Thoracic aorta (tissue), 2 donors: ENCODE measurements around the gene NCKAP5. TPM values are rescaled to one million over a fixed set of nuclear protein-coding genes. Genes with fewer than 3 reads are reported as not detected.

Experiments
- ATAC-seq: fragments of 150-250 bp; one replicate; pipeline ENCODE4 v1.8.0; 2017; ENCODE audit warnings: low read depth; ENCODE audit not compliant: insufficient number of reproducible peaks, low FRiP score
- DNase-seq: peaks from one replicate; pipeline ENCODE4 v3.0.0-alpha.2; 2020; ENCODE audit warnings: low spot score
- H3K27ac ChIP-seq, 2 donors: fragments of 200-600 bp; sonication (generic); 1 replicate in 1 of 2; 2 replicates in 1 of 2; pipeline ENCODE4 v1.5.1; 2016; ENCODE audit warnings: mild to moderate bottlenecking in 2 of 2, moderate library complexity in 2 of 2
- H3K27me3 ChIP-seq: fragments of 200-600 bp; sonication (generic); replicated peaks from 2 replicates; pipeline ENCODE4 v1.6.0; 2016; ENCODE audit warnings: mild to moderate bottlenecking; ENCODE audit not compliant: insufficient read depth
- H3K36me3 ChIP-seq: fragments of 200-600 bp; sonication (generic); one replicate; pipeline ENCODE4 v1.5.1; 2016
- H3K4me1 ChIP-seq, 2 donors: fragments of 200-600 bp; sonication (generic); 1 replicate in 1 of 2; 2 replicates in 1 of 2; pipeline versions ENCODE4 v1.5.1 to v1.6.0; 2016; ENCODE audit warnings: low read depth in 2 of 2, mild to moderate bottlenecking in 1 of 2; ENCODE audit not compliant: control insufficient read depth in 1 of 2
- H3K4me3 ChIP-seq: fragments of 200-600 bp; sonication (generic); 2 replicates; pipeline ENCODE4 v1.5.1; 2016; ENCODE audit warnings: mild to moderate bottlenecking
- H3K9me3 ChIP-seq: fragments of 200-600 bp; sonication (generic); 2 replicates; pipeline ENCODE4 v1.5.1; 2016
- total RNA-seq, 2 donors: library from RNA; depleted of rRNA; stranded (reverse); fragments of >200 nt; gene quantifications; one replicate each; pipeline versions ENCODE4 v1.1.0 to v1.2.3, GENCODE V29; 2016
- TF ChIP-seq, protein P1 (sequence below): fragments of 200-600 bp; sonication (generic); IDR thresholded peaks from one replicate; pipeline ENCODE4 v1.5.1; 2019; ENCODE audit warnings: antibody characterized with exemption

Gene NCKAP5
- total RNA-seq, 2 donors from 2014 or later = 1.2 to 1.9 TPM

- no peaks in the 10 kb centered on the region for H3K27me3 ChIP-seq
- no peak for DNase-seq
- no peaks in the 10 kb centered on the region for H3K36me3 ChIP-seq
- H3K27ac ChIP-seq = no peak overlapping the region
- no peak for ATAC-seq
- no peak overlapping the region for H3K4me3 ChIP-seq
- TF ChIP-seq, protein P1, sequence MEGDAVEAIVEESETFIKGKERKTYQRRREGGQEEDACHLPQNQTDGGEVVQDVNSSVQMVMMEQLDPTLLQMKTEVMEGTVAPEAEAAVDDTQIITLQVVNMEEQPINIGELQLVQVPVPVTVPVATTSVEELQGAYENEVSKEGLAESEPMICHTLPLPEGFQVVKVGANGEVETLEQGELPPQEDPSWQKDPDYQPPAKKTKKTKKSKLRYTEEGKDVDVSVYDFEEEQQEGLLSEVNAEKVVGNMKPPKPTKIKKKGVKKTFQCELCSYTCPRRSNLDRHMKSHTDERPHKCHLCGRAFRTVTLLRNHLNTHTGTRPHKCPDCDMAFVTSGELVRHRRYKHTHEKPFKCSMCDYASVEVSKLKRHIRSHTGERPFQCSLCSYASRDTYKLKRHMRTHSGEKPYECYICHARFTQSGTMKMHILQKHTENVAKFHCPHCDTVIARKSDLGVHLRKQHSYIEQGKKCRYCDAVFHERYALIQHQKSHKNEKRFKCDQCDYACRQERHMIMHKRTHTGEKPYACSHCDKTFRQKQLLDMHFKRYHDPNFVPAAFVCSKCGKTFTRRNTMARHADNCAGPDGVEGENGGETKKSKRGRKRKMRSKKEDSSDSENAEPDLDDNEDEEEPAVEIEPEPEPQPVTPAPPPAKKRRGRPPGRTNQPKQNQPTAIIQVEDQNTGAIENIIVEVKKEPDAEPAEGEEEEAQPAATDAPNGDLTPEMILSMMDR = no peak
- no peaks in the 10 kb centered on the region for H3K9me3 ChIP-seq
- no peaks in the 10 kb centered on the region for H3K4me1 ChIP-seq
These were observed 37.5 kb upstream of the NCKAP5 start for GRCh38 chr2:133605766-133606137.

DNA sequence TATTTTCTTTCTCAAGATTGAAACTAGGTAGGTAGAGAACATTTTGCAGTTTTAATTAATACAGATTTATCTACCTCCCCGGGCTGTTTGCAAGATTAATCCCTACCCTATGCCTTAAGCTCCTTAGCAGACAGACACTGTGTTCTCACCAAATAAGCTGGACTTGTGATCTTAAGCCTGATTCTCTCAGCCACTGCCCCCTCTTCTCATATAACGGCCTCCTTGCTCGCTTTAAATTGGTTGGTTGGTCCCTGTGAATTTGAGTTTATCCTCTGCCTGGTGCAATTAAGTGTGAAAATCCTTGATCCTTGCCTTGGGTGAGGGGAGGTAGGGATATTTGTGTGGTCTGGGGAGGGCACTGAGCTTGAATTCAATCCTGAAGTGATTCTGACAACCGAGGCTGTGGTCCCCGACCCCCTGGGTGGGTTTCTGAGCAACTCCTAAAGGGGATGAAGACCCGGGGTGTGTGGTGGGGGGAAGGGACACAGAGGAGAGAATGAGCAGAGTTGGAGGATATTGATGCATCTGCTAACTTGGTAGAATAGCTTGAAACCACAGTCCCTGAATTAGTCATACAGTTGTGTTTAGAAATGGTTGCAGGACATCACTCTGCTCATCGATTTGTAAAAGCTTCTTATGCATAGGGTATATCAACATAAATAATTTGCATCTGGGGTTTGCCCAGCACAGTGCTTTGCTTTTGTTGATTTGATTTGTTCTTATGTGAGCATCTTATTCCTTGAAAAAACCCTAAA is 36.9 kb upstream of the NCKAP5 start:
- TF ChIP-seq, protein P1 = no peak
- DNase-seq (no peak), ATAC-seq (no peak)
- H3K27ac ChIP-seq = no peak overlapping the region
- H3K27me3 ChIP-seq = no peaks in the 10 kb centered on the region
- no peak overlapping the region for H3K4me3 ChIP-seq
- H3K9me3 ChIP-seq = no peaks in the 10 kb centered on the region
- no peaks in the 10 kb centered on the region for H3K36me3 ChIP-seq
- no peaks in the 10 kb centered on the region for H3K4me1 ChIP-seq

DNA sequence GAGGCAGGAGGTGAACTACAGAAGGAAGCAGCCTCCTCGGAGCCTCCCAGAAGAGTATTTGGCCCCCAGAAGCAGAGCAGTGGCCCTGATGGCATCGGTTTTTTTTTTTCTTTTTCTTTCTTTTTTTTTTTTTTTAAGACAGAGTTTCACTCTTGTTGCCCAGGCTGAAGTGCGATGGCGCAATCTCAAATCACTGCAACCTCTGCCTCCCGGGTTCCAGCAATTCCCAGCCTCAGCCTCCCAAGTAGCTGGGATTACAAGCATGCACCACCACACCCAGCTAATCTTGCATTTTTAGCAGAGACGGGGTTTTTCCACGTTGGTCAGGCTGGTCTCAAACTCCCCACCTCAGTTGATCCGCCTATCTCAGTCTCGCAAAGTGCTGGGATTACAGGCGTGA is 34.8 kb upstream of the NCKAP5 start:
- no peaks in the 10 kb centered on the region for H3K36me3 ChIP-seq
- H3K4me1 ChIP-seq = no peaks in the 10 kb centered on the region
- H3K27ac ChIP-seq = no peak overlapping the region
- DNase-seq (no peak), ATAC-seq (no peak)
- no peak overlapping the region for H3K4me3 ChIP-seq
- H3K9me3 ChIP-seq = no peaks in the 10 kb centered on the region
- no peaks in the 10 kb centered on the region for H3K27me3 ChIP-seq
- TF ChIP-seq, protein P1 = no peak

- H3K4me1 ChIP-seq = no peaks in the 10 kb centered on the region
- H3K36me3 ChIP-seq = no peaks in the 10 kb centered on the region
- H3K27ac ChIP-seq = no peak overlapping the region
- no peaks in the 10 kb centered on the region for H3K9me3 ChIP-seq
- no peaks in the 10 kb centered on the region for H3K27me3 ChIP-seq
- ATAC-seq (no peak), DNase-seq (no peak)
- no peak overlapping the region for H3K4me3 ChIP-seq
- TF ChIP-seq, protein P1 = no peak
These were observed 34.3 kb upstream of the NCKAP5 start for GRCh38 chr2:133602538-133602937.

DNA sequence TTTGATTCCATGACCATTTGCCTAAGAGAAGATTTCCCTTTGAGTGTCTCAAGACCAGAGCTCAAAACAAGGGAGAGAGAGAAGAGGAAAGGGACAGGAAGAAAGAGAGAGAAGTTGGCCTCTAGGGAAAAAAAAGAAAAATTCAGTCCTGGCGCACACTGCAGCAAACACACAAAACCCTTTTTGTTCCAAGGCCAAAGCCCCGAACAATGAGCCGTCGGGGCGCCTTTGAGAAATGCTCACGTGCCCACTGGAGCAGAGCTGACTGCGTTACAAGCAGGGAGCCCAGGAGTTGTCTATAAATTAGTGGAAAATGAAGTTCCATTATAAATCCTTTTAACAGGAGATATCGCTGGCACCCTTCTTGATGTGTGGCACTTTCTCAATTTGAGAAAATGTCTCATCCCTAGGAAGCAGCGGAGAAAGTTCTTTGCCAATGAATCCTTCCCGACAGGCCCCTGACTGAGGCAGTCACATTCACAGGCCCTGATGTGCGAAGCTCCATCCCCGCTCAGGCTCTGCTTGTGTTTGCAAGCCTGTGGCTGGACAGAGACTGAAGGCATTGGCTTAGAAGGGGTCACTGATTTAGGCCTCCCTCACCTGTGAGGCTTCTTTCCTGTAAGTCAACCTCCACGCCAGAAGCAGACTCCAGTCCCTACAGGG is 32.1 kb upstream of the NCKAP5 start:
- DNase-seq (no peak), ATAC-seq (no peak)
- Histone ChIP-seq H3K27me3 (no peaks in the 10 kb centered on the region), H3K36me3 (no peaks in the 10 kb centered on the region), H3K9me3 (no peaks in the 10 kb centered on the region), H3K4me1 (no peaks in the 10 kb centered on the region), H3K27ac (no peak overlapping the region), H3K4me3 (no peak overlapping the region)
- TF ChIP-seq, protein P1 = no peak
